22Rv1 (cell line): ENCODE data around the gene KIAA0586.

Source experiments
- CTCF ChIP-seq: fragments of 450-650 bp; IDR thresholded peaks from 2 replicates; pipeline ENCODE4 v1.5.1; 2017; ENCODE audit warnings: mild to moderate bottlenecking
- ZFX ChIP-seq: fragments of 450-650 bp; IDR thresholded peaks from 2 replicates; pipeline ENCODE4 v1.6.1; 2017; ENCODE audit warnings: antibody characterized with exemption, borderline replicate concordance

- TF ChIP-seq CTCF (peak; percentile 90), ZFX (no peak)
These were observed 73.8 kb downstream of the KIAA0586 start for GRCh38 chr14:58501214-58501816.
